GM12875 (cell line): ENCODE measurements around the gene NDUFAF4.
"Not testable (repeated sequence)": the region's sequence is repeated elsewhere in the genome, so short reads cannot be mapped to it uniquely, and the experiment has no call there.

Experiments
- H3K4me3 ChIP-seq: one replicate; pipeline ENCODE4 v1.5.1; 2011; ENCODE audit warnings: low read depth, low read length, control low read depth
- CTCF ChIP-seq: IDR thresholded peaks from 2 replicates; pipeline ENCODE4 v1.5.1; 2011; ENCODE audit warnings: low read depth, mild to moderate bottlenecking, control low read depth, inconsistent platforms, low read length, moderate library complexity, borderline replicate concordance; ENCODE audit not compliant: insufficient read depth

Gene NDUFAF4

DNA sequence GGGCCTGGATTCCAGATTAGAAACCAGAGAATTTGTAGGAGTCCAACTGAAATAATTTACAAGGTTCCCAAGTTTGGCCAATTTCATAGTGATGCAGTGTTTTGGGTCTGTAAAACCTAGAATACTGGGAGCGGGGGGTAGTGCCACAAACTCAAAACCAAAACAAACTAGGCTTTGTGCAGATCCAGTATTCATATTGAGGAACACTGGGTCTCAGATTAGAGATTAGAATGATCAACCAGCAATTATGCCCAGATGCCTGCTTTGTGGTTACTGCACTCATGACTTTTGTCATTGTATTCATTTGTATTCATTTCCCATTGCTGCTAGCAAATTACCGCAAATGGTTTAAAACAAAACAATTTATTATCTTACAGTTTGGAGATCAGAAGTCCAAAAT, 3.2 kb upstream of the NDUFAF4 start:
- no peak overlapping the region for H3K4me3 ChIP-seq
- TF ChIP-seq CTCF, result no peak

- H3K4me3 ChIP-seq, result no peak overlapping the region
- no peak for TF ChIP-seq CTCF
Observed at GRCh38 chr6:96899451-96899998, 1.8 kb upstream of the NDUFAF4 start.

DNA sequence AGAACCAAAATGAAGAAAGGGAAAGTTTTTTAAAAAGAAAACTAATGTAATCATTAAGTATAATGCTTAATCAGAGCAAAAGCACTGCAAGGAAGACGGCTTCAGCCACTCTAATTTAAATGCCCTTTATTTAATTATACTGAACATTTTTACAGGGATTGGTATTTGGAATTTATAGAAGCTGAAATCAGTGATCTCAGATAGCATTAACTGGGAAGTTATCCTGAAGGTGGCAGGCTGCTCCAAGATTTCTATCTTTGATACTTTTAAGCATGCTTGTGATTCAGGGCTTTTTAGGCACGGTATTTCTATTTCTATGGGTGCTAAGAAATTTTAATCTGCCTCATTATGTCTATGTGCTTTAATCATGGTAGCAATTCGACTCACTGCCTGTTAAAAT, 1.3 kb upstream of the NDUFAF4 start:
- no peak for TF ChIP-seq CTCF
- no peak overlapping the region for H3K4me3 ChIP-seq

- H3K4me3 ChIP-seq, result peak overlapping the region; percentile 51
- TF ChIP-seq CTCF, result no peak
Observed at GRCh38 chr6:96898241-96898851, 655 bp upstream of the NDUFAF4 start.

DNA sequence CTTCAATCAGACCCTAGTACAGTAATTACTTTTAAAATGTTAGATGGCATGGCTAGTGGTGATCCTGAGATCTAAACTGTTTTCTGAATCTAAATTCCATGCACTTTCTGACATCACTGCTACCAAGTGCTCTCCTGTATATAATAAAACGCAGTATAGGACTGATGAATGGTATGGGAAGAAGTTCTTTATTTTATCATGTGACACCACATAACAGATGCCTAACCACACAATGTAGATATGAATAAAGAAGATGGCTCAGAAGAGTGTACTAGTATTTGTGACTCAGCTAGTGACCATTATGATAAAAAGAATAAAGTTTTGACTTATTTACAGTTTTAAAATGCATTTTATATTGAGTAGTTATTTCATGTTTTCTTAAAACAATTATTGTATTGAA, 8.5 kb downstream of the NDUFAF4 start:
- H3K4me3 ChIP-seq, result no peak overlapping the region
- TF ChIP-seq CTCF, result no peak

- H3K4me3 ChIP-seq, result no peak overlapping the region
- no peak for TF ChIP-seq CTCF
Observed at GRCh38 chr6:96888745-96889144, 8.9 kb downstream of the NDUFAF4 start.

DNA sequence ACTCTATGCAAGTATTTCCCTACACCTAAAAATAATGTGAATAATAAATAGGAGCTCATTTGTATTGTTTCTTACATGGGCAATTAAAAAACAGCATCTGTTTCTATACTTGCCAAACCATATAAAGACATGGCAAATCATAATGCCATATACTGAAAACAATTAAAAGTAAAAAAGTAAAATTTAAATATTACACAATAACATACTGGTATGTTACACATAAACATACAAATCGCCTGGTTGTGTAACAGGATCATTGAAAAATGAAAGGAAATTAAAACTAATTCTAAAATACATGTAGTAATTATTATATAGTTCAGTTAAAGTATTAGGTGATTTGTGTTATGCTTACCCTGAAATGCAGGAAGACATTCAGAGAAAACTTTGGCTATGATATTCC, 11.2 kb downstream of the NDUFAF4 start:
- TF ChIP-seq CTCF, result no peak
- H3K4me3 ChIP-seq, result no peak overlapping the region

GRCh38 chr6:96885187-96885631, 12.5 kb downstream of the NDUFAF4 start:
- not testable (repeated sequence) for H3K4me3 ChIP-seq
